PC-9 (cell line): ENCODE data around the gene SH3GL2.

Experiments
- EZH2 ChIP-seq: fragments of 200-600 bp; sonication (generic); IDR thresholded peaks from 2 replicates; pipeline ENCODE4 v1.8.0; 2017; ENCODE audit warnings: antibody characterized with exemption, low read depth
- TF ChIP-seq, protein P1 (sequence below): fragments of 200-600 bp; sonication (generic); conservative IDR thresholded peaks from 2 replicates; pipeline ENCODE4 v1.6.1; 2017; ENCODE audit warnings: mixed run types, antibody characterized with exemption, mild to moderate bottlenecking, moderate library complexity

DNA sequence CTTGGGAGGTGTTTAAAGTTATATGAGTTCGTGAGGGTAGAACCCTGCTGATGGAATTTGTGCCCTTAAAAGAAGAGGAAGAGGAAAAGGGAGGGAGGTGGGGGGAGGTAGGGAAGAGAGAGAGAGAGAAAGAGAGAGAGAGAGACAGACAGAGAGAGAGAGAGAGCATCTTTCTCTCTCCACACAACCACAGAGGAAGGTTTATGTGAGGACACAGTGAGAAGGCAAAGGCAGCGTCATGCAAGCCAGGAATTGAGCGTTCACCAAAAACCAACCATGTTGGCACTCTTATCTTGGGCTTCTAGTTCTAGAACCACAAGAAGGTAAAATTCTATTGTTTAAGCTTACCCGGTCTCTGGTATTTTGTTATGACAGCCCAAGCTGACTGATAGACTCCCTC, 152.4 kb downstream of the SH3GL2 start:
- TF ChIP-seq, protein P1, sequence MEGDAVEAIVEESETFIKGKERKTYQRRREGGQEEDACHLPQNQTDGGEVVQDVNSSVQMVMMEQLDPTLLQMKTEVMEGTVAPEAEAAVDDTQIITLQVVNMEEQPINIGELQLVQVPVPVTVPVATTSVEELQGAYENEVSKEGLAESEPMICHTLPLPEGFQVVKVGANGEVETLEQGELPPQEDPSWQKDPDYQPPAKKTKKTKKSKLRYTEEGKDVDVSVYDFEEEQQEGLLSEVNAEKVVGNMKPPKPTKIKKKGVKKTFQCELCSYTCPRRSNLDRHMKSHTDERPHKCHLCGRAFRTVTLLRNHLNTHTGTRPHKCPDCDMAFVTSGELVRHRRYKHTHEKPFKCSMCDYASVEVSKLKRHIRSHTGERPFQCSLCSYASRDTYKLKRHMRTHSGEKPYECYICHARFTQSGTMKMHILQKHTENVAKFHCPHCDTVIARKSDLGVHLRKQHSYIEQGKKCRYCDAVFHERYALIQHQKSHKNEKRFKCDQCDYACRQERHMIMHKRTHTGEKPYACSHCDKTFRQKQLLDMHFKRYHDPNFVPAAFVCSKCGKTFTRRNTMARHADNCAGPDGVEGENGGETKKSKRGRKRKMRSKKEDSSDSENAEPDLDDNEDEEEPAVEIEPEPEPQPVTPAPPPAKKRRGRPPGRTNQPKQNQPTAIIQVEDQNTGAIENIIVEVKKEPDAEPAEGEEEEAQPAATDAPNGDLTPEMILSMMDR, result no peak
- no peak for TF ChIP-seq EZH2
